NCI-H345 treated with DMSO at 0.1 percent for 48 hours (cell line): ENCODE data around the gene TNFRSF1A.
A peak's percentile ranks its signal among the peaks of the same experiment; 100 is the strongest.

Experiments used
- DNase-seq: peaks from one replicate; lab custom pipeline; 2025; ENCODE audit not compliant: unreplicated experiment; lab: John Stamatoyannopoulos, UW

TNFRSF1A gene

DNA sequence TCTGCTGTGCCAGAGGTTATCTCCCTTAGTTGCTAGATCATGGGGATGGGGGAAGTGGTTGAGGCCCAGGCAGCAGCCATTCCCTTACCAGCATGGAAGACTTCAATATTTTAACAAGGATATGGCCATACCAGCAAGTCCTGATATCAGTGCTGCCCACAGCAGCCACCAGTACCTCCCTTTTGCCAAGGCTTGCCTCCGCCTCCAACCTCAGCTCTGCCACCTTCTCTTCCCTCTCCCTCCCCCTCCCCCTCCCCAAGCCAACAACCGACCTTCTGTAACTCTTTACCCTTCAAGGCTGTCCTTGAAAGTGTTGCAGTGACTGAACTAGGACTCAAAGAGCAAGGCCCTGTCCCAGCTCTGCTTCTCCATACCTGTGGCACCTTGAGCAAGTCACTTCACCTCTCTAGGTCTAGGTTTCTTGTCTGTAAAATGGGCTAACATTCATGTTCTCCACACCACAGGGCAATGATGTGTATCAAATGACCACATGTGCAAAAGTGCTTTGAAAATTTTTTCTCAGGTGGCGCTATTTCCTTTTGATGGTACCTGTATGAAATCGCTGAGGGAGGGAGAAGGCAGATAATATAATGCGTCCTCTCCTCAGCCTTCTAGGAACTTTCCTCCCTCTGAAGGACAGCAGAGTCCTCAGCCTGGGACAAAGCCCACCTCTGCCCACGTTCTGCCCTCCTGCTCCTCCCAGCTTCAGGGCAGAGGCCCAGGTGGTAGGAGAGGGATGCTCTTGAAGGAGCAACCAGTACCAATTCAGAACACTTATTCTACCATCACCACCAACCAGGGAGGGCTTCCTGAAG lies 16.7 kb downstream of the TNFRSF1A start:
- no peak for DNase-seq

DNA sequence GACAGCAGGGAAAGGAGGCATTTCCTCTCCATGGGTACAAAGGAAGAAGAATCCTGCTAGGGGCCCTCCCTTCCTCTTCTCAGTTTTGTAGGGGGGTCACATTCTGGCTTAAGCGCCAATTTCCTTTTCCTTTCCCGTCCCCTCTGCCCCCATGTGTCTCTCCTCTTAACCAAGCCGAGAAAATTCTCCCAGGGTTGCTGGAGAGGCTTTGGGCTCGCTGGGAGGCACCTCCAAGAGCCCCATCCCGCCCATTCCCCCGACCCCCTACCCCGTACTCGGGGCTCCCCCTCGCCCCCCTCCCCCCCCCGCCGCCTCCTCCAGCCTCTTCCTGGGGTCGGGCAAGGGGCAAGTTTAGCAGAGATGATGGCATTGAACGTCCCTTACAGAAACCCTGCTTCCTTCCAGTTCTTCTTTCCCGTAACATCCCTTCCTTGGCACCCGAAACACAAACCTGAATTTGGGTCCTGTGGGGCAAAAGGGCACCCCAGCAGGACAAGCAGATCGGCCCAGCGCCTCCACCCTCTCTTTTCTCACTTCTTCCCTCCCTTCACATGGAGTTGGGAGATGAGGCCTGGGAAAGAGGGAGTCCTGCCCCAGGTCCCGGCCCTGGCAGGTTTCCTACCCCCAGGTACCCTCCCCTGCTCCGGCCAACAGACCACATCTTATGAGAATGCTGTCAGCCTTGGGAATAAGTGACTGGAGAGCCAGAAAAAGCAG lies 17.7 kb downstream of the TNFRSF1A start:
- DNase-seq: no peak

- DNase-seq: peak; percentile 54
Measured at GRCh38 chr12:6323340-6323994, 18.4 kb downstream of the TNFRSF1A start.

DNA sequence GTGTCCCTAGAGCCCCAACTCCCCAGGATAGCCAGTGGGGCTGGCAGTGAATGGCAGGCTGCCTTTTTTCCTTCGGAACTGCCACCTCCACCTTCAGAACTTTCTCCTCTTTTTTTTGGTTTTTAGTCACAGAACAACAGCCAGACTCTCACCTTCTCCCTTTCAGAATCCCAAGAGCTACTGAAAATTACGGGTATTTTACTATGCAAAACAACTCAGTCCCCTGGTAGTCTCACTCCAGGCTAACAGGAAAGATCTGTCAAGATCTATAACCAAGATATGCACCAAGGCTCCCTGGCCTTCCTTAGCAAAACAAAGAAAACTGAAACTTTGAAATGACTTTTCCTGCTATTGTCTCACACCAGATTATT lies 18.9 kb downstream of the TNFRSF1A start:
- no peak for DNase-seq

GRCh38 chr12:6322352-6322751 lies 19.5 kb downstream of the TNFRSF1A start:
- DNase-seq: no peak

- DNase-seq: no peak
Measured at GRCh38 chr12:6321905-6322304, 20.0 kb downstream of the TNFRSF1A start.

GRCh38 chr12:6319446-6319845 lies 22.4 kb downstream of the TNFRSF1A start:
- DNase-seq: no peak

GRCh38 chr12:6318440-6318879 lies 23.4 kb downstream of the TNFRSF1A start:
- no peak for DNase-seq

DNA sequence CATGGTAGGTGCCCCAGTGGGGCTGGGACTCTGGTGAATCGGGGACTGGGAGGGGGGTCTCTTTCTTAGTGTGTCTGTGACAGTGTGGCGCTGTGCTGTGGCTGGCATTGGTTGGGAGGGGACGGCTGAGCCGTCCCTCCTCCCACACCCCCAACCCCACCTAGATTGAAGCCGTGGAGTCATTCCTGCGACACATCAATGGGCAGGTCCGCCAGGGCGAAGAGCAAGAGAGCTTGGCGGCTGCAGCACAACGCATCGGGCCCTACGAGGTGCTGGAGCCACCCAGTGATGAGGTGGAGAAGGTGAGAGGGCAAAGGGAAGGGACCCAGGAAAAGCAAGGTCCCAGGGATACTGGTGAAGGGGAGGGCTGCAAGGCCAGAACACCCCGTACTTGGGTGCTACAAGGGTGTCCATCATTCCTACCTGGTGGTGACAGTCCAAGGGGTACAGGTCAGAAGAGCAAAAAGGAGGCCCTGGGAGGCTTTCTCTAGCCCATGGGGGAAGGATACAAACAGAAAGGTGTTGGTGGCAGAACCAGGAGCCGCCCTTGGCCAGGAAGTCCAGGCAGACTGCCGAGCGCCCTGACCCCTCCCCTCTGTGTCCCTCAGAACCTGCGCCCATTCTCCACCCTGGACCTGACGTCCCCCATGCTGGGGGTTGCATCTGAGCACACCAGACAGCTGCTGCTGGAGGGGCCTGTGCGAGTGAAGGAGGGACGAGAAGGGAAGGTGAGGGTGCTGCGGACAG lies 24.0 kb downstream of the TNFRSF1A start:
- DNase-seq: no peak

- DNase-seq: no peak
Measured at GRCh38 chr12:6316921-6317692, 24.8 kb downstream of the TNFRSF1A start.

GRCh38 chr12:6315704-6316597 lies 25.9 kb downstream of the TNFRSF1A start:
- no peak for DNase-seq

DNA sequence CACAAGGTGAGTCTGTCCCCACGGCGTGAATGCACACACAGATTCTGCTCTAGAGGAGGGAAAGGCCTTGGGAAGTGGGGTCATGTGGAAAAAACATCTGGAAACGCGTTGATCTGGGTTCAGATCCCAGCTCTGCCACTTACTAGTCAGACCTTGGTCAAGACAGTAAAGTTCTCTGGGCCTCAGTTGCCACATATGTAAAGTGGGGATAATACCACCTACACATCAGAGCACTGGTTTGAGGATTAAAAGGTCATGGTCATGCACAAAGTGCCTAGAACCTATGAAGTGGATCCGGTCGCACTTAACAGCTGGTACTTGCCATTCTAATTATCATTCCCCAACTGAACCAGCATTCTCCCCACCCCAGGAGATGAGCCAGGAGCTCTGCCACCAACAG lies 26.7 kb downstream of the TNFRSF1A start:
- no peak for DNase-seq

- DNase-seq: no peak
Measured at GRCh38 chr12:6314776-6315175, 27.1 kb downstream of the TNFRSF1A start.

DNA sequence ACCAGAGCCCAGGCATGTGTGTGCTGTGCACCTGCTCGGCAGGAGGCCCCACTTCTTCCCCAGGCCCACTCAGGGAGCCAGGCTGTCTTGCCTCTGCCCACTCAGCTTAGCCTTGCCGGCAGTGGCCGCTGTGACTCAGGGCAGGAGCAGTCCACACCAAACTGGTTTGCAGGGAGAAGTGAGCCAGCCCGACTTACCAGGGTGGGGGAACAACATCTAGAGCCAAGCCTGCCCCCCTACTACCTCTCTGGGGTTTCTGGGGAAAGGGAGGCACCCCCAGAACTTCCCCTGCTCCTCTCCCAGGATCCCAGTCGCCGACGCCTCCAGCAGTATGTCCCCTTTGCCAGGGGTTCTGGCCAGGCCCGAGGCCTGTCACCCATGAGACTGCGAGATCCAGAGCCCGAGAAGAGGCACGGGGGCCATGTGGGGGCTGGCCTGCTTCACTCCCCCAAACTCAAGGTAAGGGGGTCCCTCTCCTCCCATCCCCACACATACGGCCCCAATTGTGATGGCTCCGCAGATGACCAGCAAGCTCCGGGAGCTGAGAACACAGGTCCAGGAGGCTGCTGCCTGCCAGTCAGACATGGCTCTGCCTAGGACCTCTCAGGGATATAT lies 28.4 kb downstream of the TNFRSF1A start:
- no peak for DNase-seq

- DNase-seq: no peak
Measured at GRCh38 chr12:6312529-6313325, 29.1 kb downstream of the TNFRSF1A start.

DNA sequence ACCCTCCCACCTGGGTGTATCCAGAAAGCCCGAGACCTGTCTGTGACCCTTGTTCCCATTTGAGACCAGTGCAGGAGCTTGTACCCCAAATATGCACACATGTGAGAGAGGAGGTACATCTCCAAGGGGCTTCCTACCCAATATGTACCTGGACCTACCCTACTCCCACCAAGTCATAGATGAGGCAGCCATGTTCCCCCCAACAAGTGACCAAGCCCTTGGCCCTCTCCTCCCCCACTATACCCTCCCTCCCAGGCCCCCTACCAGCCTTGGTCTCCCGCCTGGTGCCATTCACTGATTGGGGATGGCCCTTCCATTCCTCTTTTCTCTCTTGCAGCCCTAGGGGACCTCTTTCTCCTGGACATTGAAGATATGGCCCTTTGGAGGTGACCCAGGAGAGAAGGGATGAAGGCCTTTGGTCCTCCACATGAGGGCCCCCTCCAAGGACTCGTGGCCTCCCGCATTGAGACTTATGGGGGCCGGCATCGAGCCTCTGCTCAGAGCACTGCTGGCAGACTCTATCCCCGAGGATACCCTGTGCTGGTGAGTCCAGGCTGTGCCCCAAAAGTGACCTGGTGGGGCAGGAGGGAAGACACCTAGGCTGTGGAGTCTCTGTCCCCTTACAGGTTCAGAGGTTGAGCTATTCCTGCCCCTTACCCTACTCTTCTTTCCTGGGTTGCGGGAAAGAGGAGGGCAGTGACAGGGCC lies 29.9 kb downstream of the TNFRSF1A start:
- no peak for DNase-seq

GRCh38 chr12:6310771-6311610 lies 30.9 kb downstream of the TNFRSF1A start:
- DNase-seq: no peak
